MM.1S (cell line): ENCODE data around the gene PADI4.

ENCODE experiments used
- CTCF ChIP-seq: fragments of 300-600 bp; sonication (generic); IDR thresholded peaks from 2 replicates; pipeline ENCODE4 v1.5.1; 2016; ENCODE audit warnings: antibody characterized with exemption, low read length, mixed read lengths
- EZH2phosphoT487 ChIP-seq: fragments of 300-600 bp; sonication (generic); IDR thresholded peaks from 2 replicates; pipeline ENCODE4 v1.6.1; 2018; ENCODE audit warnings: antibody characterized with exemption, low read length

- TF ChIP-seq EZH2phosphoT487 = no peak
- TF ChIP-seq CTCF = no peak
These were observed 21.4 kb upstream of the PADI4 start for GRCh38 chr1:17286646-17287045.
